B cell (primary cell): ENCODE data around the gene ACP1. TPM values are rescaled to one million over a fixed set of nuclear protein-coding genes. Genes with fewer than 3 reads are reported as not detected.

Source experiments
- ATAC-seq: fragments of 200-7000 bp; cut with Tn5 transposase; one replicate; pipeline ENCODE4 v1.10.0; 2021; ENCODE audit warnings: low read depth, mild to moderate bottlenecking, moderate number of reproducible peaks, moderate library complexity
- CTCF ChIA-PET: fragments of 350-600 bp; sonication (Branson Sonifier 250); formaldehyde crosslinking; loops from one replicate; lab custom pipeline; 2021; ENCODE audit warnings: antibody characterized with exemption, inconsistent platforms; lab: Charles Lee
- POLR2A ChIA-PET: fragments of 350-600 bp; sonication (Branson Sonifier 250); formaldehyde crosslinking; loops from one replicate; lab custom pipeline; 2021; ENCODE audit warnings: antibody characterized with exemption; lab: Charles Lee
- DNase-seq: peaks from one replicate; pipeline ENCODE4 v3.0.0; 2013
- H2AFZ ChIP-seq: 2 replicates; pipeline ENCODE4 v1.6.1; 2012; ENCODE audit warnings: mild to moderate bottlenecking, low read depth, low read length; ENCODE audit not compliant: insufficient read depth, poor library complexity, severe bottlenecking
- H3K27ac ChIP-seq, 2 donors: 1 replicate in 1 of 2; 2 replicates in 1 of 2; pipeline ENCODE4 v1.5.1; 2012 to 2013; ENCODE audit warnings: low read length in 2 of 2, mild to moderate bottlenecking in 2 of 2, moderate library complexity in 1 of 2
- H3K27me3 ChIP-seq, 4 experiments: fragments of 200-600 bp in 1 of 4; sonication (generic) in 1 of 4; replicated peaks in 1 of 4; 1 replicate in 2 of 4; 2 replicates in 2 of 4; pipeline versions ENCODE4 v1.6.1 to v1.7.0; 2013 to 2016; ENCODE audit warnings: low read length in 3 of 4, mild to moderate bottlenecking in 2 of 4, mixed read lengths in 1 of 4, moderate library complexity in 1 of 4; ENCODE audit not compliant: insufficient read depth in 4 of 4, control insufficient read depth in 3 of 4; ENCODE audit errors: control extremely low read depth in 1 of 4
- H3K36me3 ChIP-seq, 2 experiments: replicated peaks in 1 of 2; 1 replicate in 1 of 2; 2 replicates in 1 of 2; pipeline versions ENCODE4 v1.6.1 to v1.7.1; 2013; ENCODE audit warnings: low read length in 1 of 2; ENCODE audit not compliant: insufficient read depth in 2 of 2, control insufficient read depth in 1 of 2; ENCODE audit errors: control extremely low read depth in 1 of 2, extremely low read depth in 1 of 2
- H3K4me1 ChIP-seq, 2 donors: fragments of 200-600 bp in 1 of 2; sonication (generic) in 1 of 2; 1 replicate in 1 of 2; 2 replicates in 1 of 2; pipeline versions ENCODE4 v1.5.1 to v1.6.1; 2013 to 2017; ENCODE audit warnings: low read length in 2 of 2; ENCODE audit not compliant: control insufficient read depth in 2 of 2, insufficient read depth in 2 of 2
- H3K4me2 ChIP-seq: replicated peaks from 2 replicates; pipeline ENCODE3; 2012; ENCODE audit warnings: mild to moderate bottlenecking, low read depth, low read length; ENCODE audit not compliant: poor library complexity, severe bottlenecking
- H3K4me3 ChIP-seq, 5 experiments: fragments of 200-600 bp in 1 of 5; sonication (generic) in 1 of 5; 1 replicate in 3 of 5; 2 replicates in 2 of 5; pipeline versions ENCODE4 v1.5.1 to v1.7.0; 2011 to 2016; ENCODE audit warnings: low read length in 4 of 5, mild to moderate bottlenecking in 4 of 5, low read depth in 2 of 5, control low read depth in 1 of 5, moderate library complexity in 1 of 5; ENCODE audit not compliant: insufficient read depth in 1 of 5; ENCODE audit errors: control extremely low read depth in 1 of 5, extremely low read depth in 1 of 5
- H3K79me2 ChIP-seq: fragments of 200-600 bp; sonication (generic); one replicate; pipeline ENCODE4 v1.6.0; 2016; ENCODE audit warnings: low read length; ENCODE audit not compliant: control insufficient read depth, insufficient read depth
- H3K9ac ChIP-seq: fragments of 200-600 bp; sonication (generic); 2 replicates; pipeline ENCODE4 v1.6.1; 2017; ENCODE audit warnings: mild to moderate bottlenecking, low read length, moderate library complexity
- H3K9me3 ChIP-seq, 3 donors: one replicate each; pipeline versions ENCODE4 v1.6.1 to v1.7.1; 2013; ENCODE audit warnings: low read length in 2 of 3; ENCODE audit not compliant: control insufficient read depth in 2 of 3, insufficient read depth in 1 of 3; ENCODE audit errors: control extremely low read depth in 1 of 3
- H4K20me1 ChIP-seq: 2 replicates; pipeline ENCODE4 v1.6.0; 2012; ENCODE audit warnings: mild to moderate bottlenecking, low read length; ENCODE audit not compliant: insufficient read depth, control insufficient read depth, poor library complexity, severe bottlenecking
- H3K27ac Mint-ChIP-seq: one replicate; pipeline ENCODE4 v1.8.0; 2021; ENCODE audit warnings: mixed read lengths
- H3K27me3 Mint-ChIP-seq: one replicate; pipeline ENCODE4 v1.8.0; 2021; ENCODE audit warnings: mixed read lengths
- H3K4me1 Mint-ChIP-seq: one replicate; pipeline ENCODE4 v1.8.0; 2021; ENCODE audit warnings: mixed read lengths
- H3K4me3 Mint-ChIP-seq: one replicate; pipeline ENCODE4 v1.8.0; 2021; ENCODE audit warnings: mixed read lengths
- H3K9me3 Mint-ChIP-seq: one replicate; pipeline ENCODE4 v1.8.0; 2022; ENCODE audit warnings: mixed read lengths; ENCODE audit not compliant: insufficient read depth
- EZH2 ChIP-seq: IDR thresholded peaks from 2 replicates; pipeline ENCODE4 v1.6.1; 2012; ENCODE audit warnings: borderline replicate concordance, low read depth, mild to moderate bottlenecking, moderate library complexity, low read length; ENCODE audit not compliant: insufficient read depth, poor library complexity, severe bottlenecking
- WGBS: methylation state at CpG from one replicate; pipeline ENCODE4 v1.1.5; 2013; ENCODE audit warnings: missing lambda C conversion rate; ENCODE audit not compliant: insufficient coverage; 5-methylcytosine and 5-hydroxymethylcytosine counted together
- intact Hi-C: fragments of 100-400 bp; cut with micrococcal nuclease; formaldehyde crosslinking; loops from one replicate; pipeline ENCODE4 v1.10.0; 2022
- polyA minus RNA-seq: library from RNA; depleted of rRNA, polyadenylated mRNA; stranded (reverse); fragments of >200 nt; gene quantifications from 2 replicates; pipeline ENCODE4 v1.2.3, GENCODE V29; 2012
- polyA plus RNA-seq: library from polyadenylated mRNA; depleted of rRNA; stranded (reverse); fragments of >200 nt; gene quantifications from 2 replicates; pipeline ENCODE4 v1.2.3, GENCODE V29; 2012
- total RNA-seq, 2 donors: library from RNA; stranded (reverse); fragments of 120-200 nt in 1 of 2; gene quantifications; 1 replicate in 1 of 2; 2 replicates in 1 of 2; pipeline versions ENCODE4 v1.2.3 to v1.2.4, GENCODE V29; 2013 to 2022
- TF ChIP-seq, protein P1 (sequence below): fragments of 200-600 bp; IDR thresholded peaks from one replicate; pipeline ENCODE4 v1.8.0; 2022; ENCODE audit warnings: antibody characterized with exemption, mild to moderate bottlenecking

ACP1 gene
- total RNA-seq (85.8 and 87.8 TPM in 2 replicates), polyA plus RNA-seq (70.2 and 101 TPM in 2 replicates), polyA minus RNA-seq (43.6 and 63.7 TPM in 2 replicates)
- 110 TPM for total RNA-seq (2013)

DNA sequence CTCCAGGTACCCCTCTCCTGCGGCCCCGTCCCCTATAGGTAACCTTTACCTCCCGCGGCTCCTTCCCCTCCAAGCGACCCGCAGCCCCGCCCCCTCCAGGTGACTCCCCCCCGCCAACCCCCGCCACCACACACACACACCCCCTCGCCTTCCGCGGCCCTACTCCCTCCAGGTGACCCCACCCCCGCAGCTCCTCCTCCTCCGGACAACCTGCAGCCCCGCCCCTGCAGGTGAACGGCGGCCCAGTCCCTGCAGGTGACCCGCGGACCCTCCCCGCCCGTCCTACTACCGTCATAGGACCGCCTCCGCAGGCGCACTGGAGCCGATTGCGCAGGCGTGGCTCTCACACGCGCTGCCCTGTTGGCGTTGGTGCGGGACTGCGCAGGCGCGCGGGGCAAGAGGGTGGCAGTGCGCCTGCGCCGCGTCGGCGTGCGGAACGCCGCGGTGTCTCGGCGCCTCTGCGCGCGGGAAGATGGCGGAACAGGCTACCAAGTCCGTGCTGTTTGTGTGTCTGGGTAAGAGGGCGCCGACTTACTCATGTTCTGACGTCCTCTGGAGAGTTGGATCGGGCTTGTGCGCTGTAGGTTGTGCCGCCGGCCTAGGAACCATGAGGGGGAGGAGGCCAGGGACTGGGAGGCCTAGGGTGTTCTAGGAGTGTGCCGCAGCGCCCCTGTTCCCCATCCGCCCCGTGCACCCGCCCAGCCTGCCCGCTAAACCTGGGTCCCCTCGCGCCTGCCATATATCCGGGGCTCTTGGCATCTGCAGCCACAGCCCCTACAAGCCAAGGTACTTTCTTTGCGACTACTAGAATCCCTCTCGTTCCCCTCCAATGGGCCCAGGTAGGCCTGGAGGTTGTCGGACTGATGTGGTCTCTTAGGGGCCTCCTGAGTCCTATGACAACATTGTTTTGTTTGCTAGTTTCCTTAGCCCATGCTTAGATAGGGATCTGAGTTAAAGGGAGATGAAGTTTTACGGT lies at the start of gene ACP1:
Gene ACP1 (plus strand): TSS at position 455 of the 976 bp plus-strand sequence. CDS start 18 bp downstream, at position 473.
- Histone ChIP-seq H3K9me3 (no peaks in the 10 kb centered on the region), H4K20me1 (peaks cover 31% of the 10 kb centered on the region), H3K9ac (peak within 1 kb of the TSS; percentile 90), H3K27me3 (no peaks in the 10 kb centered on the region), H2AFZ (peak within 1 kb of the TSS; percentile 92), H3K27ac (peak within 1 kb of the TSS; percentile 80 to 91), H3K4me2 (peak within 1 kb of the TSS; percentile 98), H3K4me1 (peaks cover 22 to 25% of the 10 kb centered on the region in 2 donors), H3K4me3 (peak within 1 kb of the TSS; percentile 66 to 93 (median 85)), H3K36me3 (peaks cover 0 to 5% of the 10 kb centered on the region in 2 experiments), H3K79me2 (peaks cover 50% of the 10 kb centered on the region)
- intact Hi-C loops: loop anchor here (1.0 to 10.0 kb wide), 5 partner anchors 18 to 413 kb away; partner anchors contain the start of gene TMEM18
- 0% methylated on average over 57 of the region's 73 CpGs for WGBS
- ChIA-PET POLR2A (no interaction called here), CTCF (no interaction called here)
- TF ChIP-seq EZH2: no peak
- TF ChIP-seq, protein P1, sequence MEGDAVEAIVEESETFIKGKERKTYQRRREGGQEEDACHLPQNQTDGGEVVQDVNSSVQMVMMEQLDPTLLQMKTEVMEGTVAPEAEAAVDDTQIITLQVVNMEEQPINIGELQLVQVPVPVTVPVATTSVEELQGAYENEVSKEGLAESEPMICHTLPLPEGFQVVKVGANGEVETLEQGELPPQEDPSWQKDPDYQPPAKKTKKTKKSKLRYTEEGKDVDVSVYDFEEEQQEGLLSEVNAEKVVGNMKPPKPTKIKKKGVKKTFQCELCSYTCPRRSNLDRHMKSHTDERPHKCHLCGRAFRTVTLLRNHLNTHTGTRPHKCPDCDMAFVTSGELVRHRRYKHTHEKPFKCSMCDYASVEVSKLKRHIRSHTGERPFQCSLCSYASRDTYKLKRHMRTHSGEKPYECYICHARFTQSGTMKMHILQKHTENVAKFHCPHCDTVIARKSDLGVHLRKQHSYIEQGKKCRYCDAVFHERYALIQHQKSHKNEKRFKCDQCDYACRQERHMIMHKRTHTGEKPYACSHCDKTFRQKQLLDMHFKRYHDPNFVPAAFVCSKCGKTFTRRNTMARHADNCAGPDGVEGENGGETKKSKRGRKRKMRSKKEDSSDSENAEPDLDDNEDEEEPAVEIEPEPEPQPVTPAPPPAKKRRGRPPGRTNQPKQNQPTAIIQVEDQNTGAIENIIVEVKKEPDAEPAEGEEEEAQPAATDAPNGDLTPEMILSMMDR: no peak
- Mint-ChIP-seq H3K27ac (peak within 1 kb of the TSS; percentile 98), H3K4me3 (peak within 1 kb of the TSS; percentile 97), H3K27me3 (no peaks in the 10 kb centered on the region), H3K4me1 (peaks cover 48% of the 10 kb centered on the region), H3K9me3 (no peaks in the 10 kb centered on the region)
- peak; percentile 98 for DNase-seq
- peak; percentile 85 for ATAC-seq

DNA sequence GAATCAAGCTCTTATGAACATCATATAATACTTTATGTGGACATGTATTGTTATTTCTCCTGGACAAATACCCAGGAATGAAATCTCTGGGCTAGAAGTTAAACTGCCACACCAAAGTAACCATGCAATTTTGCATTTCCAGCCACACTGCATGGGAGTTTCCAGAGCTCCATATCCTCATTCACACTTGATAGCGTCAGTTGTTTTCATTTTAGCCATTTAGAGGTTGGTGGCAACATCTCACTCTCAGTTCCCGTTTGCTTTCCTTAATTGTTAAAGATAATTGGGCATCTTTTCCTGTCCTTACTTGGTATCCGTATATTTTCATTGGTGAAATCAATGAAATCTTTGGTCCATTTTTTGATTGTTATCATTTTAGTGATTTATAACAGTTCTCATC lies 48.7 kb upstream of the ACP1 start:
- Histone ChIP-seq H3K27me3 (no peaks in the 10 kb centered on the region), H3K9ac (no peak overlapping the region), H3K4me2 (no peak overlapping the region), H3K27ac (no peak overlapping the region), H3K9me3 (no peaks in the 10 kb centered on the region), H3K79me2 (no peaks in the 10 kb centered on the region), H3K4me1 (no peaks in the 10 kb centered on the region), H4K20me1 (no peaks in the 10 kb centered on the region), H3K4me3 (no peak overlapping the region), H2AFZ (no peak overlapping the region), H3K36me3 (no peaks in the 10 kb centered on the region)
- POLR2A ChIA-PET: no interaction called here
- ATAC-seq (no peak), DNase-seq (no peak)
- Mint-ChIP-seq H3K4me1 (no peaks in the 10 kb centered on the region), H3K27me3 (peaks cover 7% of the 10 kb centered on the region), H3K9me3 (no peaks in the 10 kb centered on the region), H3K4me3 (no peak overlapping the region), H3K27ac (no peak overlapping the region)
- intact Hi-C loops: no loop called here
- CTCF ChIA-PET: no interaction called here
- no CpG with 5 or more reads among the region's 3 CpGs for WGBS
- no peak for TF ChIP-seq EZH2
- TF ChIP-seq, protein P1: no peak
